ENCODE results near the gene FAM241A.
"Not testable (repeated sequence)": the region's sequence is repeated elsewhere in the genome, so short reads cannot be mapped to it uniquely, and the experiment has no call there.

FAM241A gene

GRCh38 chr4:112153211-112153791 is 8.0 kb downstream of the FAM241A start:
- TF ChIP-seq CTCF (conservative IDR thresholded peaks at IDR 0.05; ENCODE audit: control insufficient read depth, insufficient read depth, low read depth, low read length), result no peak
- DNase-seq (ENCODE audit: low read depth), result no peak
- H3K4me3 ChIP-seq (ENCODE audit: control insufficient read depth, low read depth, low read length), result no peak overlapping the region

GRCh38 chr4:112156112-112156511 is 10.9 kb downstream of the FAM241A start:
- DNase-seq (ENCODE audit: low read depth), result no peak
- no peak for TF ChIP-seq CTCF (conservative IDR thresholded peaks at IDR 0.05; ENCODE audit: control insufficient read depth, insufficient read depth, low read depth, low read length)
- H3K4me3 ChIP-seq (ENCODE audit: control insufficient read depth, low read depth, low read length), result no peak overlapping the region

GRCh38 chr4:112156553-112156952 is 11.3 kb downstream of the FAM241A start:
- no peak overlapping the region for H3K4me3 ChIP-seq (ENCODE audit: control insufficient read depth, low read depth, low read length)
- TF ChIP-seq CTCF (conservative IDR thresholded peaks at IDR 0.05; ENCODE audit: control insufficient read depth, insufficient read depth, low read depth, low read length), result no peak
- DNase-seq (ENCODE audit: low read depth), result no peak

GRCh38 chr4:112163706-112164105 is 18.5 kb downstream of the FAM241A start:
- DNase-seq (ENCODE audit: low read depth); H3K4me3 ChIP-seq (ENCODE audit: control insufficient read depth, low read depth, low read length): not testable (repeated sequence)

- no peak for DNase-seq (ENCODE audit: low read depth)
- no peak for TF ChIP-seq CTCF (conservative IDR thresholded peaks at IDR 0.05; ENCODE audit: control insufficient read depth, insufficient read depth, low read depth, low read length)
- no peak overlapping the region for H3K4me3 ChIP-seq (ENCODE audit: control insufficient read depth, low read depth, low read length)
Measured at GRCh38 chr4:112167794-112168193, 22.5 kb downstream of the FAM241A start.

GRCh38 chr4:112168719-112169500 is 23.7 kb downstream of the FAM241A start:
- DNase-seq (ENCODE audit: low read depth), result no peak
- TF ChIP-seq CTCF (conservative IDR thresholded peaks at IDR 0.05; ENCODE audit: control insufficient read depth, insufficient read depth, low read depth, low read length), result no peak
- H3K4me3 ChIP-seq (ENCODE audit: control insufficient read depth, low read depth, low read length), result no peak overlapping the region

GRCh38 chr4:112170451-112170993 is 25.3 kb downstream of the FAM241A start:
- peak; percentile 97 for DNase-seq (ENCODE audit: low read depth)

GRCh38 chr4:112171051-112171763 is 26.0 kb downstream of the FAM241A start:
- H3K4me3 ChIP-seq (ENCODE audit: control insufficient read depth, low read depth, low read length), result not testable (repeated sequence)
- peak; percentile 25 for DNase-seq (ENCODE audit: low read depth)

More at GRCh38 chr4:112170451-112170993, 25.3 kb downstream of the FAM241A start:
- H3K4me3 ChIP-seq (ENCODE audit: control insufficient read depth, low read depth, low read length), result no peak overlapping the region
- no peak for TF ChIP-seq CTCF (conservative IDR thresholded peaks at IDR 0.05; ENCODE audit: control insufficient read depth, insufficient read depth, low read depth, low read length)

Measured in fibroblast of mammary gland (primary cell).